Neural progenitor cell (in vitro differentiated cells): Measurements from ENCODE around the gene MIR17HG. TPM values are rescaled to one million over a fixed set of nuclear protein-coding genes. Genes with fewer than 3 reads are reported as not detected.
"Not testable (repeated sequence)": the region's sequence is repeated elsewhere in the genome, so short reads cannot be mapped to it uniquely, and the experiment has no call there.

ENCODE experiments used
- DNase-seq: peaks from one replicate; pipeline ENCODE4 v3.0.0-alpha.2; 2016; ENCODE audit warnings: low spot score
- H2AFZ ChIP-seq: fragments of 200-600 bp; sonication (generic); replicated peaks from 2 replicates; pipeline ENCODE4 v1.6.1; 2016; ENCODE audit warnings: antibody characterized with exemption
- H3F3A ChIP-seq: fragments of 200-600 bp; sonication (generic); 2 replicates; pipeline ENCODE4 v1.6.1; 2016; ENCODE audit warnings: antibody characterized with exemption, low read depth
- H3K27ac ChIP-seq: fragments of 200-600 bp; sonication (generic); 2 replicates; pipeline ENCODE4 v1.5.1; 2016; ENCODE audit warnings: mild to moderate bottlenecking
- H3K27me3 ChIP-seq: fragments of 200-600 bp; sonication (generic); 2 replicates; pipeline ENCODE4 v1.6.1; 2016; ENCODE audit warnings: mild to moderate bottlenecking, moderate library complexity
- H3K36me3 ChIP-seq: fragments of 200-600 bp; sonication (generic); 2 replicates; pipeline ENCODE4 v1.5.1; 2016
- H3K4me1 ChIP-seq: fragments of 200-600 bp; sonication (generic); 2 replicates; pipeline ENCODE4 v1.6.1; 2016; ENCODE audit warnings: mixed run types
- H3K4me2 ChIP-seq: fragments of 200-600 bp; sonication (generic); 2 replicates; pipeline ENCODE4 v1.6.1; 2016
- H3K4me3 ChIP-seq: fragments of 200-600 bp; sonication (generic); 2 replicates; pipeline ENCODE4 v1.5.1; 2016
- H3K79me2 ChIP-seq: fragments of 200-600 bp; sonication (generic); 2 replicates; pipeline ENCODE4 v1.6.1; 2016; ENCODE audit warnings: low read depth
- H3K9ac ChIP-seq: fragments of 200-600 bp; sonication (generic); 2 replicates; pipeline ENCODE4 v1.6.1; 2016
- H3K9me3 ChIP-seq: fragments of 200-600 bp; sonication (generic); 2 replicates; pipeline ENCODE4 v1.5.1; 2016; ENCODE audit warnings: low read depth
- H4K20me1 ChIP-seq: fragments of 200-600 bp; sonication (generic); 2 replicates; pipeline ENCODE4 v1.6.1; 2016; ENCODE audit warnings: low read depth
- H3K27ac Mint-ChIP-seq: 3 replicates; pipeline ENCODE4 v1.8.0; 2021; ENCODE audit warnings: mixed read lengths
- H3K27me3 Mint-ChIP-seq: 2 replicates; pipeline ENCODE4 v1.8.0; 2022; ENCODE audit warnings: low read depth, mild to moderate bottlenecking, inconsistent platforms, moderate library complexity, mixed read lengths; ENCODE audit not compliant: insufficient read depth
- H3K36me3 Mint-ChIP-seq: 3 replicates; pipeline ENCODE4 v1.8.0; 2021; ENCODE audit warnings: mixed read lengths
- H3K4me1 Mint-ChIP-seq: 3 replicates; pipeline ENCODE4 v1.8.0; 2021; ENCODE audit warnings: mixed read lengths
- H3K4me3 Mint-ChIP-seq: 3 replicates; pipeline ENCODE4 v1.8.0; 2021; ENCODE audit warnings: mild to moderate bottlenecking, moderate library complexity, mixed read lengths
- H3K9me3 Mint-ChIP-seq: 3 replicates; pipeline ENCODE4 v1.8.0; 2020; ENCODE audit warnings: mixed read lengths
- CTCF ChIP-seq: fragments of 200-600 bp; sonication (generic); IDR thresholded peaks from 2 replicates; pipeline ENCODE4 v1.5.1; 2017; ENCODE audit warnings: antibody characterized with exemption, mild to moderate bottlenecking
- EZH2 ChIP-seq: fragments of 200-600 bp; sonication (generic); IDR thresholded peaks from 2 replicates; pipeline ENCODE4 v1.6.1; 2017; ENCODE audit warnings: antibody characterized with exemption, mild to moderate bottlenecking, moderate library complexity
- EZH2phosphoT487 ChIP-seq: fragments of 200-600 bp; sonication (generic); IDR thresholded peaks from 2 replicates; pipeline ENCODE4 v1.6.1; 2017; ENCODE audit warnings: antibody characterized with exemption
- total RNA-seq: library from RNA; depleted of rRNA; stranded (reverse); fragments of >200 nt; gene quantifications from 2 replicates; pipeline ENCODE4 v1.2.3, GENCODE V29; 2015; ENCODE audit warnings: low replicate concordance

Gene MIR17HG
- total RNA-seq, 1 donor from 2014 or later, result 69.7 TPM

- H3K36me3 Mint-ChIP-seq, result peaks cover 46% of the 10 kb centered on the region
- Histone ChIP-seq H3K27ac (no peak overlapping the region), H3K36me3 (peaks cover 55% of the 10 kb centered on the region), H2AFZ (no peak overlapping the region), H3K79me2 (peaks cover 84% of the 10 kb centered on the region), H3K9me3 (no peaks in the 10 kb centered on the region), H4K20me1 (peaks cover 72% of the 10 kb centered on the region), H3F3A (peaks cover 81% of the 10 kb centered on the region), H3K27me3 (peaks cover 7% of the 10 kb centered on the region), H3K4me2 (peak overlapping the region; percentile 88), H3K9ac (peak overlapping the region; percentile 59), H3K4me1 (peaks cover 48% of the 10 kb centered on the region), H3K4me3 (peak overlapping the region; percentile 68)
- peaks cover 7% of the 10 kb centered on the region for H3K27me3 Mint-ChIP-seq
- peaks cover 43% of the 10 kb centered on the region for H3K4me1 Mint-ChIP-seq
- DNase-seq, result no peak
- peak overlapping the region; percentile 60 for H3K27ac Mint-ChIP-seq
- no peaks in the 10 kb centered on the region for H3K9me3 Mint-ChIP-seq
- peak overlapping the region; percentile 96 for H3K4me3 Mint-ChIP-seq
- no peak for TF ChIP-seq CTCF
- no peak for TF ChIP-seq EZH2
- TF ChIP-seq EZH2phosphoT487, result no peak
These were observed 3.6 kb downstream of the MIR17HG start for GRCh38 chr13:91351123-91351522.

GRCh38 chr13:91351980-91352379 is 4.5 kb downstream of the MIR17HG start:
- no peak overlapping the region for H3K4me3 Mint-ChIP-seq
- Histone ChIP-seq H3K9me3 (no peaks in the 10 kb centered on the region), H3K27ac (peak overlapping the region; percentile 45), H2AFZ (no peak overlapping the region), H3K4me2 (peak overlapping the region; percentile 88), H3K9ac (no peak overlapping the region), H4K20me1 (peaks cover 81% of the 10 kb centered on the region), H3K27me3 (no peaks in the 10 kb centered on the region), H3K79me2 (peaks cover 88% of the 10 kb centered on the region), H3F3A (peaks cover 83% of the 10 kb centered on the region), H3K36me3 (peaks cover 55% of the 10 kb centered on the region), H3K4me3 (peak overlapping the region; percentile 68), H3K4me1 (peaks cover 42% of the 10 kb centered on the region)
- peaks cover 40% of the 10 kb centered on the region for H3K4me1 Mint-ChIP-seq
- no peak for TF ChIP-seq EZH2
- no peak for TF ChIP-seq EZH2phosphoT487
- TF ChIP-seq CTCF, result no peak
- H3K36me3 Mint-ChIP-seq, result peaks cover 51% of the 10 kb centered on the region
- no peaks in the 10 kb centered on the region for H3K9me3 Mint-ChIP-seq
- peak; percentile 15 for DNase-seq
- H3K27ac Mint-ChIP-seq, result no peak overlapping the region
- peaks cover 5% of the 10 kb centered on the region for H3K27me3 Mint-ChIP-seq

GRCh38 chr13:91352891-91353290 is 5.4 kb downstream of the MIR17HG start:
- H3K4me3 Mint-ChIP-seq, result not testable (repeated sequence)

GRCh38 chr13:91353494-91353893 is 6.0 kb downstream of the MIR17HG start:
- H3K4me1 ChIP-seq, result peaks cover 42% of the 10 kb centered on the region
- H3K36me3 ChIP-seq, result peaks cover 55% of the 10 kb centered on the region
- peaks cover 2% of the 10 kb centered on the region for H3K27me3 Mint-ChIP-seq
- peaks cover 78% of the 10 kb centered on the region for H3K79me2 ChIP-seq
- no peaks in the 10 kb centered on the region for H3K9me3 Mint-ChIP-seq
- H3K4me3 Mint-ChIP-seq, result no peak overlapping the region
- no peak overlapping the region for H3K4me3 ChIP-seq
- TF ChIP-seq CTCF (no peak), EZH2phosphoT487 (no peak), EZH2 (no peak)
- no peak overlapping the region for H3K27ac Mint-ChIP-seq
- H2AFZ ChIP-seq, result no peak overlapping the region
- peaks cover 96% of the 10 kb centered on the region for H4K20me1 ChIP-seq
- no peak for DNase-seq
- no peaks in the 10 kb centered on the region for H3K9me3 ChIP-seq
- peak overlapping the region; percentile 14 for H3K27ac ChIP-seq
- no peak overlapping the region for H3K9ac ChIP-seq
- H3K4me2 ChIP-seq, result peak overlapping the region; percentile 88
- peaks cover 56% of the 10 kb centered on the region for H3K36me3 Mint-ChIP-seq
- H3K27me3 ChIP-seq, result no peaks in the 10 kb centered on the region
- H3K4me1 Mint-ChIP-seq, result peaks cover 40% of the 10 kb centered on the region
- H3F3A ChIP-seq, result peaks cover 96% of the 10 kb centered on the region

More at GRCh38 chr13:91352891-91353290, 5.4 kb downstream of the MIR17HG start:
- Mint-ChIP-seq H3K36me3 (peaks cover 53% of the 10 kb centered on the region), H3K4me1 (peaks cover 40% of the 10 kb centered on the region)
- DNase-seq, H3K9me3 Mint-ChIP-seq, H3K9ac ChIP-seq, H3K27ac ChIP-seq, H3K27me3 ChIP-seq, H3K9me3 ChIP-seq, H3K27ac Mint-ChIP-seq, H3K27me3 Mint-ChIP-seq, H2AFZ ChIP-seq: not testable (repeated sequence)
- peaks cover 83% of the 10 kb centered on the region for H3K79me2 ChIP-seq
- peak overlapping the region; percentile 68 for H3K4me3 ChIP-seq
- H3F3A ChIP-seq, result peaks cover 90% of the 10 kb centered on the region
- peak overlapping the region; percentile 88 for H3K4me2 ChIP-seq
- peaks cover 90% of the 10 kb centered on the region for H4K20me1 ChIP-seq
- peaks cover 42% of the 10 kb centered on the region for H3K4me1 ChIP-seq
- H3K36me3 ChIP-seq, result peaks cover 55% of the 10 kb centered on the region
